ENCODE data around the gene PPP1R15A.
"Not testable (repeated sequence)": the region's sequence is repeated elsewhere in the genome, so short reads cannot be mapped to it uniquely, and the experiment has no call there.

DNA sequence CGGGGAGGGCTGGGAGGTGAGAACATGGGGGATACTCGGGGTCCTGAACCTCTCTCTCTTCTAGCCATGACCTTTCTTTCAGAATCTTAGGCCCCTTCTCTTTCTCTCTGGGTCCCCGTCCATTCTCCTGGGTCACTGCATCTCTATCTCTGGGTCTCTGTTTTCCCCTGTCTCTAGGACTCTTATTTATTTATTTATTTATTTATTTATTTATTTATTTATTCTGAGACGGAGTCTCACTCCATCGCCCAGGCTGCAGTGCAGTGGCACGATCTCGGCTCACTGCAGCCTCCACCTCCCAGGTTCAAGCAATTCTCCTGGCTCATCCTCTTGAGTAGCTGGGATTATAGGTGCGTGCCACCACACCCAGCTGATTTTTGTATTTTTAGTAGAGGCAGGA lies 47.0 kb downstream of the PPP1R15A start:
- not testable (repeated sequence) for TF ChIP-seq POLR2AphosphoS5, EP300 (IDR thresholded peaks at IDR 0.05)
- TF ChIP-seq, protein P1, sequence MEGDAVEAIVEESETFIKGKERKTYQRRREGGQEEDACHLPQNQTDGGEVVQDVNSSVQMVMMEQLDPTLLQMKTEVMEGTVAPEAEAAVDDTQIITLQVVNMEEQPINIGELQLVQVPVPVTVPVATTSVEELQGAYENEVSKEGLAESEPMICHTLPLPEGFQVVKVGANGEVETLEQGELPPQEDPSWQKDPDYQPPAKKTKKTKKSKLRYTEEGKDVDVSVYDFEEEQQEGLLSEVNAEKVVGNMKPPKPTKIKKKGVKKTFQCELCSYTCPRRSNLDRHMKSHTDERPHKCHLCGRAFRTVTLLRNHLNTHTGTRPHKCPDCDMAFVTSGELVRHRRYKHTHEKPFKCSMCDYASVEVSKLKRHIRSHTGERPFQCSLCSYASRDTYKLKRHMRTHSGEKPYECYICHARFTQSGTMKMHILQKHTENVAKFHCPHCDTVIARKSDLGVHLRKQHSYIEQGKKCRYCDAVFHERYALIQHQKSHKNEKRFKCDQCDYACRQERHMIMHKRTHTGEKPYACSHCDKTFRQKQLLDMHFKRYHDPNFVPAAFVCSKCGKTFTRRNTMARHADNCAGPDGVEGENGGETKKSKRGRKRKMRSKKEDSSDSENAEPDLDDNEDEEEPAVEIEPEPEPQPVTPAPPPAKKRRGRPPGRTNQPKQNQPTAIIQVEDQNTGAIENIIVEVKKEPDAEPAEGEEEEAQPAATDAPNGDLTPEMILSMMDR (IDR thresholded peaks at IDR 0.05) = not testable (repeated sequence)

Data from esophagus muscularis mucosa (tissue), 4 donors.